ENCODE measurements around the gene SLC38A2. TPM values are rescaled to one million over a fixed set of nuclear protein-coding genes. Genes with fewer than 3 reads are reported as not detected.

Gene SLC38A2
- total RNA-seq, 1 donor from 2014 or later, result 348 TPM

DNA sequence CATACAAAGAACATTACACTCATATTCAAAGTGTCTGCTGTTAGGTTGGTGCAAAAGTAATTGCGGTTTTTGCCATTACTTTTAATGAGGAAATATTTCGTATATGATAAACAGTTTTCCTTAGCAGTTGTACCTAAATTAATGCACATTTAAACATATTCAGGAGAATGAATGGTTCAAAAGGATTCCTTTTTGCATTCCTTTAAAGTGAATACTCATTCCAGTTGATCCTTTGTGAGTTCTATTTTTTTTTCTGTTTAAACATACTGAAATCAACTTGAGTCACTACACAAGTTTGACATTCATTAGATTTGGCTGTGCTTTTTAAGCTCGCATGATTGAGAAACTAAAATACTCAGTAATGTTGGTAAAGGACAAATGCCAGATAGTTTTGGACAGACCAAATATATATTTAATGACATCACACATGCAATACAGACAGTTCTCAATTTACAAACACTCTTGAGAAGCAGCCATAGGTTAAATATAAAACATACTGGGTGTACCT is 13.8 kb upstream of the SLC38A2 start:
- no peaks in the 10 kb centered on the region for H3K36me3 ChIP-seq
- no peaks in the 10 kb centered on the region for H3K9me3 ChIP-seq (ENCODE audit: low read depth)
- no peak overlapping the region for H3K27ac ChIP-seq
- no peak for DNase-seq (ENCODE audit: low spot score)
- peaks cover 30% of the 10 kb centered on the region for H3F3A ChIP-seq (ENCODE audit: low read depth)
- H3K4me1 ChIP-seq, result peaks cover 48% of the 10 kb centered on the region
- Mint-ChIP-seq H3K4me3 (no peak overlapping the region), H3K4me1 (peaks cover 59% of the 10 kb centered on the region), H3K9me3 (peaks cover 2% of the 10 kb centered on the region), H3K27ac (no peak overlapping the region), H3K27me3 (ENCODE audit: insufficient read depth, low read depth) (peaks cover 8% of the 10 kb centered on the region), H3K36me3 (peaks cover 12% of the 10 kb centered on the region)
- no peak overlapping the region for H2AFZ ChIP-seq (replicated peaks)
- no peak overlapping the region for H3K4me3 ChIP-seq
- no peaks in the 10 kb centered on the region for H4K20me1 ChIP-seq (ENCODE audit: low read depth)
- peak overlapping the region; percentile 13 for H3K4me2 ChIP-seq
- no peaks in the 10 kb centered on the region for H3K27me3 ChIP-seq
- TF ChIP-seq, protein P1, sequence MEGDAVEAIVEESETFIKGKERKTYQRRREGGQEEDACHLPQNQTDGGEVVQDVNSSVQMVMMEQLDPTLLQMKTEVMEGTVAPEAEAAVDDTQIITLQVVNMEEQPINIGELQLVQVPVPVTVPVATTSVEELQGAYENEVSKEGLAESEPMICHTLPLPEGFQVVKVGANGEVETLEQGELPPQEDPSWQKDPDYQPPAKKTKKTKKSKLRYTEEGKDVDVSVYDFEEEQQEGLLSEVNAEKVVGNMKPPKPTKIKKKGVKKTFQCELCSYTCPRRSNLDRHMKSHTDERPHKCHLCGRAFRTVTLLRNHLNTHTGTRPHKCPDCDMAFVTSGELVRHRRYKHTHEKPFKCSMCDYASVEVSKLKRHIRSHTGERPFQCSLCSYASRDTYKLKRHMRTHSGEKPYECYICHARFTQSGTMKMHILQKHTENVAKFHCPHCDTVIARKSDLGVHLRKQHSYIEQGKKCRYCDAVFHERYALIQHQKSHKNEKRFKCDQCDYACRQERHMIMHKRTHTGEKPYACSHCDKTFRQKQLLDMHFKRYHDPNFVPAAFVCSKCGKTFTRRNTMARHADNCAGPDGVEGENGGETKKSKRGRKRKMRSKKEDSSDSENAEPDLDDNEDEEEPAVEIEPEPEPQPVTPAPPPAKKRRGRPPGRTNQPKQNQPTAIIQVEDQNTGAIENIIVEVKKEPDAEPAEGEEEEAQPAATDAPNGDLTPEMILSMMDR (IDR thresholded peaks at IDR 0.05), result no peak
- TF ChIP-seq EZH2phosphoT487 (IDR thresholded peaks at IDR 0.05) (no peak), EZH2 (IDR thresholded peaks at IDR 0.05) (no peak)
- no peak overlapping the region for H3K9ac ChIP-seq
- H3K79me2 ChIP-seq (ENCODE audit: low read depth), result peaks cover 27% of the 10 kb centered on the region

DNA sequence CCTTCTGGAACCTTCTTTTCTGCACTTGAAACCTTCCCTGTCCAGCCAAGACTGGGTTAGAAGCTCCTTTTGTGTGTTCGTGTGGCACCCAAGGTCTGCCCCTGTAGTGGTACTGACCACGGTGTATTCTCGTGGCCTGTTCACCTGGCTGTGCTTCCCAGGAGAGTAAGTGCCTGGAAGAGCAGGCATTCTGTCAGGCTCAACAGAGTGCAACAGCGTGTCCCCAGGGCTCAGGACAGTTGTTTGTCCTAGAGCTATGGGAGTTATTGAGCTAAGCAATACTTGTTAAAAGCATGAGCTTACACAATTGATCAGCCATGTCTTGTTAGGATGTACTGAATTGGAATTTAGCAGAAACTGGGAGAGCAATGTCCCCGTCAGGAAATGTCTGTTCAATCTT is 12.9 kb upstream of the SLC38A2 start:
- Histone ChIP-seq H3K9ac (no peak overlapping the region), H3K4me3 (no peak overlapping the region), H3K9me3 (ENCODE audit: low read depth) (no peaks in the 10 kb centered on the region), H3K27me3 (no peaks in the 10 kb centered on the region), H3F3A (ENCODE audit: low read depth) (peaks cover 30% of the 10 kb centered on the region), H4K20me1 (ENCODE audit: low read depth) (no peaks in the 10 kb centered on the region), H3K4me2 (peak overlapping the region; percentile 86), H3K4me1 (peaks cover 38% of the 10 kb centered on the region), H2AFZ (replicated peaks) (no peak overlapping the region), H3K27ac (no peak overlapping the region), H3K79me2 (ENCODE audit: low read depth) (peaks cover 27% of the 10 kb centered on the region), H3K36me3 (no peaks in the 10 kb centered on the region)
- DNase-seq (ENCODE audit: low spot score), result no peak
- no peak for TF ChIP-seq EZH2 (IDR thresholded peaks at IDR 0.05)
- TF ChIP-seq, protein P1 (IDR thresholded peaks at IDR 0.05), result no peak
- TF ChIP-seq EZH2phosphoT487 (IDR thresholded peaks at IDR 0.05), result no peak
- Mint-ChIP-seq H3K27me3 (ENCODE audit: insufficient read depth, low read depth) (peaks cover 5% of the 10 kb centered on the region), H3K27ac (peak overlapping the region; percentile 54), H3K4me1 (peaks cover 51% of the 10 kb centered on the region), H3K4me3 (peak overlapping the region; percentile 57), H3K36me3 (peaks cover 7% of the 10 kb centered on the region), H3K9me3 (no peaks in the 10 kb centered on the region)

DNA sequence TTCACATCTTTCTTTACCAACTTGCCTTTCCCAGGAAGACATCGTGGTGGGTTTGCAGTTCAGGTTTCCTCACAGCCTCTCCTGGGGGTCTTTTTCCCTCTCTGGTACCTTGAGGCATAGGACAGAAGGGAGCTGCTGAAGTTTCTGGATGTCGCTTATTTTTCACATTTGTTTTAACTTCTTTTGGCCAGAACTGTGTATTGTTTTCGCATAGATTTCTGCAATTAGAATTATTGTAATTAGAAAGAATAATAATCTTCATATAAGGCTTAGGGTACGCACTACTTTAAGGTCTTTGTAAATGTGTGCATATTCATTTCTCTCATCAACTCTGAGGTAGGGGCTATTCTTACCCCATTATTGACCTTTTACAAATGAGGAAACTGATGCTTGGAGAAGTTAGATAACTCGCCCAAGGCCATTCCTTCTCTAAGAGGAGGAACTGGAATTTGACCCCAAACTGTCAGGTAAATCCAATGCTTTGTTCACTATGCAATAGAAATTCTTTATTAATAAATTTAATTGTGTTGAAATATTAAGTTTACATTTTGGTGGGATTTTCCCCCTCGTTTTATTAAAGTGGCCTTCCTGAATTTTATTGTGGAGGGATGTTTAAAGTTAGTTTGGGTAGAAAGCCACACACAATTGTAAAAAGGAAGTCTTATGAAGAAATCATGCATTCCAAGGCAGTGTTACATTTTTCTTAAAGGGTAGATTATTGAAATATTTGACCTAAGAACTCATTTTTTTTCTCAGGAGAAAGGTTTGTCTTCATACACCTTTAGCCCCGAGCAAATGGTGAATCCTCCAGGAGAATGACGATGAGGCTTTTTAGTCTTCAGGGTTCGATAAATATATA is 12.1 kb upstream of the SLC38A2 start:
- Histone ChIP-seq H3K9me3 (ENCODE audit: low read depth) (no peaks in the 10 kb centered on the region), H3K79me2 (ENCODE audit: low read depth) (peaks cover 27% of the 10 kb centered on the region), H3K36me3 (no peaks in the 10 kb centered on the region), H3K9ac (no peak overlapping the region), H4K20me1 (ENCODE audit: low read depth) (no peaks in the 10 kb centered on the region), H3F3A (ENCODE audit: low read depth) (peaks cover 30% of the 10 kb centered on the region), H2AFZ (replicated peaks) (peak overlapping the region; percentile 89), H3K4me3 (peak overlapping the region; percentile 88), H3K27ac (no peak overlapping the region), H3K4me2 (peak overlapping the region; percentile 86), H3K4me1 (peaks cover 36% of the 10 kb centered on the region), H3K27me3 (no peaks in the 10 kb centered on the region)
- H3K27ac Mint-ChIP-seq, result peak overlapping the region; percentile 58
- peaks cover 50% of the 10 kb centered on the region for H3K4me1 Mint-ChIP-seq
- peak overlapping the region; percentile 88 for H3K4me3 Mint-ChIP-seq
- H3K27me3 Mint-ChIP-seq (ENCODE audit: insufficient read depth, low read depth), result peaks cover 11% of the 10 kb centered on the region
- no peak for TF ChIP-seq EZH2 (IDR thresholded peaks at IDR 0.05)
- no peaks in the 10 kb centered on the region for H3K9me3 Mint-ChIP-seq
- peaks cover 7% of the 10 kb centered on the region for H3K36me3 Mint-ChIP-seq
- no peak for DNase-seq (ENCODE audit: low spot score)

All from neural progenitor cell (in vitro differentiated cells).